Vagina (tissue), 2 donors: ENCODE results near the gene CD9.

Experiments
- POLR2A ChIP-seq, 2 donors: fragments of 450-650 bp; IDR thresholded peaks; one replicate each; pipeline ENCODE4 v1.6.1; 2017; ENCODE audit warnings: antibody characterized with exemption in 2 of 2, mild to moderate bottlenecking in 2 of 2, moderate library complexity in 2 of 2
- TF ChIP-seq, protein P1 (sequence below), 3 experiments: fragments of 450-650 bp in 2 of 3; fragments of 200-600 bp in 1 of 3; sonication (generic) in 1 of 3; IDR thresholded peaks; one replicate each; pipeline ENCODE4 v1.5.1; 2017 to 2019; ENCODE audit warnings: antibody characterized with exemption in 3 of 3, mild to moderate bottlenecking in 2 of 3, moderate library complexity in 2 of 3

- TF ChIP-seq, protein P1, sequence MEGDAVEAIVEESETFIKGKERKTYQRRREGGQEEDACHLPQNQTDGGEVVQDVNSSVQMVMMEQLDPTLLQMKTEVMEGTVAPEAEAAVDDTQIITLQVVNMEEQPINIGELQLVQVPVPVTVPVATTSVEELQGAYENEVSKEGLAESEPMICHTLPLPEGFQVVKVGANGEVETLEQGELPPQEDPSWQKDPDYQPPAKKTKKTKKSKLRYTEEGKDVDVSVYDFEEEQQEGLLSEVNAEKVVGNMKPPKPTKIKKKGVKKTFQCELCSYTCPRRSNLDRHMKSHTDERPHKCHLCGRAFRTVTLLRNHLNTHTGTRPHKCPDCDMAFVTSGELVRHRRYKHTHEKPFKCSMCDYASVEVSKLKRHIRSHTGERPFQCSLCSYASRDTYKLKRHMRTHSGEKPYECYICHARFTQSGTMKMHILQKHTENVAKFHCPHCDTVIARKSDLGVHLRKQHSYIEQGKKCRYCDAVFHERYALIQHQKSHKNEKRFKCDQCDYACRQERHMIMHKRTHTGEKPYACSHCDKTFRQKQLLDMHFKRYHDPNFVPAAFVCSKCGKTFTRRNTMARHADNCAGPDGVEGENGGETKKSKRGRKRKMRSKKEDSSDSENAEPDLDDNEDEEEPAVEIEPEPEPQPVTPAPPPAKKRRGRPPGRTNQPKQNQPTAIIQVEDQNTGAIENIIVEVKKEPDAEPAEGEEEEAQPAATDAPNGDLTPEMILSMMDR (IDR thresholded peaks at IDR 0.05), result no peak
- no peak for TF ChIP-seq POLR2A (IDR thresholded peaks at IDR 0.05)
These were observed 35.9 kb downstream of the CD9 start for GRCh38 chr12:6235906-6236640.
